SK-N-SH (cell line): ENCODE measurements around the gene MSI1. TPM values are rescaled to one million over a fixed set of nuclear protein-coding genes. Genes with fewer than 3 reads are reported as not detected.

Experiments
- CTCF ChIA-PET: fragments of 300-600, 350-600 bp; formaldehyde crosslinking; extraction: SDS; loops from one replicate; lab custom pipeline; 2021; lab: Yijun Ruan, JAX
- POLR2A ChIA-PET: fragments of 350-600 bp; sonication (Branson Sonifier 250); formaldehyde crosslinking; extraction: SDS; loops from one replicate; lab custom pipeline; 2020; ENCODE audit warnings: antibody characterized with exemption, inconsistent platforms; lab: Yijun Ruan, JAX
- DNase-seq: peaks from one replicate; pipeline ENCODE4 v3.0.0; 2012
- H2AFZ ChIP-seq: fragments of 200-600 bp; sonication (generic); 2 replicates; pipeline ENCODE4 v1.8.1; 2016; ENCODE audit warnings: antibody characterized with exemption, mild to moderate bottlenecking, low read depth
- H3F3A ChIP-seq: fragments of 200-600 bp; sonication (generic); replicated peaks from 2 replicates; pipeline ENCODE3; 2016; ENCODE audit warnings: antibody characterized with exemption, mild to moderate bottlenecking; ENCODE audit not compliant: insufficient read depth
- H3K27ac ChIP-seq, 2 experiments: fragments of 200-500 bp in 1 of 2; fragments of 200-600 bp in 1 of 2; sonication (Bioruptor generic) in 1 of 2; sonication (generic), shearing (Covaris generic) in 1 of 2; 2 replicates each; pipeline versions ENCODE4 v1.5.1 to v1.6.1; 2014 to 2016; ENCODE audit warnings: low read depth in 2 of 2, inconsistent platforms in 1 of 2, low read length in 1 of 2, mild to moderate bottlenecking in 1 of 2, mixed read lengths in 1 of 2
- H3K27me3 ChIP-seq: fragments of 200-600 bp; sonication (generic), shearing (Covaris generic); 2 replicates; pipeline ENCODE4 v1.6.1; 2016; ENCODE audit warnings: mixed run types; ENCODE audit not compliant: insufficient read depth
- H3K36me3 ChIP-seq, 2 experiments: fragments of 200-500 bp in 1 of 2; fragments of 200-600 bp in 1 of 2; sonication (Bioruptor generic) in 1 of 2; sonication (generic) in 1 of 2; replicated peaks in 1 of 2; 2 replicates each; pipeline versions ENCODE3 to v1.5.1; 2014 to 2016; ENCODE audit warnings: low read length in 1 of 2, mild to moderate bottlenecking in 1 of 2; ENCODE audit not compliant: insufficient read depth in 2 of 2, control insufficient read depth in 1 of 2
- H3K4me1 ChIP-seq, 2 experiments: fragments of 200-500 bp in 1 of 2; fragments of 200-600 bp in 1 of 2; sonication (Bioruptor generic) in 1 of 2; sonication (generic), shearing (Covaris generic) in 1 of 2; 2 replicates each; pipeline versions ENCODE4 v1.5.1 to v1.6.1; 2014 to 2016; ENCODE audit warnings: low read depth in 1 of 2, low read length in 1 of 2, mixed run types in 1 of 2; ENCODE audit not compliant: insufficient read depth in 2 of 2, control insufficient read depth in 1 of 2
- H3K4me2 ChIP-seq: fragments of 200-600 bp; sonication (generic), shearing (Covaris generic); 2 replicates; pipeline ENCODE4 v1.6.1; 2017; ENCODE audit warnings: mixed run types
- H3K4me3 ChIP-seq, 2 experiments: fragments of 200-500 bp in 1 of 2; fragments of 200-600 bp in 1 of 2; sonication (Bioruptor generic) in 1 of 2; sonication (generic), shearing (Covaris generic) in 1 of 2; 2 replicates each; pipeline versions ENCODE4 v1.5.1 to v1.8.1; 2014 to 2016; ENCODE audit warnings: low read depth in 2 of 2, inconsistent platforms in 1 of 2, low read length in 1 of 2, mild to moderate bottlenecking in 1 of 2, mixed read lengths in 1 of 2, moderate library complexity in 1 of 2
- H3K79me2 ChIP-seq: fragments of 200-600 bp; sonication (generic); 2 replicates; pipeline ENCODE4 v1.8.1; 2017; ENCODE audit warnings: mild to moderate bottlenecking; ENCODE audit not compliant: insufficient read depth
- H3K9ac ChIP-seq: fragments of 200-600 bp; sonication (generic); 2 replicates; pipeline ENCODE4 v1.6.1; 2017; ENCODE audit warnings: mixed run types
- H3K9me2 ChIP-seq: fragments of 200-600 bp; sonication (generic); 2 replicates; pipeline ENCODE4 v1.6.1; 2017; ENCODE audit warnings: mixed run types
- H3K9me3 ChIP-seq: fragments of 200-600 bp; sonication (generic); 2 replicates; pipeline ENCODE4 v1.6.1; 2017; ENCODE audit warnings: mixed run types, mild to moderate bottlenecking, moderate library complexity
- H4K20me1 ChIP-seq: fragments of 200-600 bp; sonication (generic); 2 replicates; pipeline ENCODE4 v1.6.1; 2017; ENCODE audit warnings: mild to moderate bottlenecking, mixed run types; ENCODE audit not compliant: insufficient read depth
- EP300 ChIP-seq, 2 experiments: IDR thresholded peaks; 2 replicates each; pipeline versions ENCODE4 v1.4.0 to v1.6.1; 2012; ENCODE audit warnings: borderline replicate concordance in 1 of 2, low read depth in 1 of 2, low read length in 1 of 2
- EZH2phosphoT487 ChIP-seq: fragments of 200-600 bp; sonication (generic); IDR thresholded peaks from 2 replicates; pipeline ENCODE4 v1.6.1; 2017; ENCODE audit warnings: low read depth, mixed run types, mild to moderate bottlenecking, antibody characterized with exemption, moderate library complexity, borderline replicate concordance
- IRF3 ChIP-seq: fragments of 150-350 bp; IDR thresholded peaks from 2 replicates; pipeline ENCODE4 v1.6.1; 2016; ENCODE audit warnings: mild to moderate bottlenecking, low read depth, low read length
- JUND ChIP-seq: IDR thresholded peaks from 2 replicates; pipeline ENCODE4 v1.4.0; 2012
- MAX ChIP-seq: IDR thresholded peaks from 2 replicates; pipeline ENCODE4 v1.4.0; 2012; ENCODE audit warnings: low read depth
- NFIC ChIP-seq: IDR thresholded peaks from 2 replicates; pipeline ENCODE4 v1.4.0; 2012; ENCODE audit warnings: borderline replicate concordance
- NRF1 ChIP-seq: IDR thresholded peaks from 2 replicates; pipeline ENCODE4 v1.6.1; 2012; ENCODE audit warnings: low read depth, mild to moderate bottlenecking, low read length
- POLR2AphosphoS5 ChIP-seq: IDR thresholded peaks from 2 replicates; pipeline ENCODE4 v1.6.1; 2012; ENCODE audit warnings: low read depth, low read length
- SMC3 ChIP-seq: IDR thresholded peaks from 2 replicates; pipeline ENCODE4 v1.6.1; 2012; ENCODE audit warnings: low read depth, low read length, improper control_type of control experiment
- TAF1 ChIP-seq: IDR thresholded peaks from 2 replicates; pipeline ENCODE4 v1.6.1; 2012; ENCODE audit warnings: low read depth, mild to moderate bottlenecking, low read length, moderate library complexity, borderline replicate concordance
- TCF12 ChIP-seq: IDR thresholded peaks from 2 replicates; pipeline ENCODE4 v1.4.0; 2012
- WGBS: methylation state at CpG from one replicate; pipeline ENCODE4 v1.1.6; 2017; ENCODE audit warnings: low lambda C conversion rate; 5-methylcytosine and 5-hydroxymethylcytosine counted together
- polyA plus RNA-seq, 3 experiments: library from polyadenylated mRNA; depleted of rRNA; stranded (reverse); fragments of >200 nt; gene quantifications; 2 replicates each; pipeline ENCODE4 v1.2.3, GENCODE V29; 2012

The MSI1 gene
- polyA plus RNA-seq, 1 of the 3 experiments (the other 2 are of a cell fraction) = 1.7 TPM

- Histone ChIP-seq H3K4me3 (peak overlapping the region in 1 of 2 experiments; percentile 26; a peak in 1 of 4 replicates), H3K9ac (no peak overlapping the region), H3K9me2 (no peaks in the 10 kb centered on the region), H4K20me1 (no peaks in the 10 kb centered on the region), H3K36me3 (no peaks in the 10 kb centered on the region), H2AFZ (no peak overlapping the region), H3F3A (peaks cover 5% of the 10 kb centered on the region), H3K79me2 (no peaks in the 10 kb centered on the region), H3K9me3 (no peaks in the 10 kb centered on the region), H3K27me3 (peaks cover 36% of the 10 kb centered on the region), H3K4me2 (no peak overlapping the region), H3K4me1 (peaks cover 0 to 40% of the 10 kb centered on the region in 2 experiments; a peak in 1 of 4 replicates), H3K27ac (no peak overlapping the region)
- WGBS = 88% methylated on average over 7 of the region's 7 CpGs
- no peak for TF ChIP-seq NFIC
- TF ChIP-seq JUND = no peak
- no peak for TF ChIP-seq EP300 (IDR thresholded peaks at IDR 0.05; ENCODE audit: borderline replicate concordance in 1 of 2, low read depth in 1 of 2, low read length in 1 of 2)
- TF ChIP-seq MAX = no peak
- no peak for TF ChIP-seq TAF1
- TF ChIP-seq POLR2AphosphoS5 = no peak
- no peak for TF ChIP-seq EZH2phosphoT487
- DNase-seq = no peak
- ChIA-PET CTCF (interaction anchor here (0.7 to 9.0 kb wide), 27 partner anchors 9 to 283 kb away, joined by 3 to 95 read pairs (median 5); partner anchors contain the start of genes SIRT4 and SRSF9), POLR2A (interaction anchor here (1.5 to 2.4 kb wide), 2 partner anchors 75 to 166 kb away, joined by 6 to 12 read pairs; partner anchors contain the start of genes RNU4-1, RNU4-2 and RPLP0)
These were observed 2.1 kb downstream of the MSI1 start for GRCh38 chr12:120366845-120367232.

- no peak overlapping the region for H3K27ac ChIP-seq
- TF ChIP-seq EP300 (IDR thresholded peaks at IDR 0.05; ENCODE audit: borderline replicate concordance in 1 of 2, low read depth in 1 of 2, low read length in 1 of 2) (no peak), NRF1 (no peak), JUND (no peak), TCF12 (no peak), IRF3 (no peak), SMC3 (no peak)
- no peaks in the 10 kb centered on the region for H4K20me1 ChIP-seq
- no peak for DNase-seq
- H2AFZ ChIP-seq = no peak overlapping the region
- peaks cover 36% of the 10 kb centered on the region for H3K27me3 ChIP-seq
- H3K9me2 ChIP-seq = no peaks in the 10 kb centered on the region
- H3K36me3 ChIP-seq = no peaks in the 10 kb centered on the region
- ChIA-PET CTCF (interaction anchor here (0.9 to 9.0 kb wide), 19 partner anchors 8 to 121 kb away, joined by 3 to 95 read pairs (median 6); partner anchors contain the start of gene SIRT4), POLR2A (interaction anchor here (2.4 kb wide), 1 partner anchor 74 kb away, joined by 12 read pairs; the partner anchor contains the start of genes RNU4-1 and RNU4-2)
- 85% methylated on average over 7 of the region's 7 CpGs for WGBS
- H3K4me1 ChIP-seq = peaks cover 0 to 44% of the 10 kb centered on the region in 2 experiments; a peak in 1 of 4 replicates
- no peaks in the 10 kb centered on the region for H3K9me3 ChIP-seq
- H3K79me2 ChIP-seq = no peaks in the 10 kb centered on the region
- no peak overlapping the region for H3K4me2 ChIP-seq
- no peak overlapping the region for H3K4me3 ChIP-seq
- no peak overlapping the region for H3K9ac ChIP-seq
- H3F3A ChIP-seq = peaks cover 5% of the 10 kb centered on the region
These were observed 2.6 kb downstream of the MSI1 start for GRCh38 chr12:120366341-120366705.
